OCI-LY1 (cell line): ENCODE results near the gene DNASE2.

Experiments used
- H2AFZ ChIP-seq: fragments of 200-600 bp; sonication (generic), shearing (Covaris generic); 2 replicates; pipeline ENCODE4 v1.6.0; 2014; ENCODE audit warnings: antibody characterized with exemption, mild to moderate bottlenecking, low read length
- H3F3A ChIP-seq: fragments of 200-600 bp; sonication (generic), shearing (Covaris generic); 2 replicates; pipeline ENCODE4 v1.6.0; 2014; ENCODE audit warnings: mild to moderate bottlenecking, antibody characterized with exemption, low read length, moderate library complexity; ENCODE audit not compliant: insufficient read depth
- H3K27ac ChIP-seq: fragments of 200-600 bp; sonication (generic); 2 replicates; pipeline ENCODE4 v1.5.1; 2014; ENCODE audit warnings: low read length, mixed run types, mild to moderate bottlenecking, low read depth; ENCODE audit not compliant: poor library complexity, severe bottlenecking
- H3K27me3 ChIP-seq: fragments of 200-600 bp; sonication (generic); 2 replicates; pipeline ENCODE4 v1.6.0; 2014; ENCODE audit warnings: antibody characterized with exemption, mild to moderate bottlenecking, low read length, moderate library complexity; ENCODE audit not compliant: insufficient read depth
- H3K36me3 ChIP-seq: fragments of 200-600 bp; sonication (generic); 2 replicates; pipeline ENCODE4 v1.6.1; 2014; ENCODE audit warnings: mild to moderate bottlenecking, antibody characterized with exemption, low read length, moderate library complexity, mixed read lengths; ENCODE audit not compliant: insufficient read depth
- H3K4me1 ChIP-seq: fragments of 200-600 bp; sonication (generic); 2 replicates; pipeline ENCODE4 v1.5.1; 2014; ENCODE audit warnings: mild to moderate bottlenecking, low read length, moderate library complexity; ENCODE audit not compliant: insufficient read depth, severe bottlenecking
- H3K4me2 ChIP-seq: fragments of 200-600 bp; sonication (generic), shearing (Covaris generic); 2 replicates; pipeline ENCODE4 v1.6.1; 2014; ENCODE audit warnings: low read length
- H3K4me3 ChIP-seq: fragments of 200-600 bp; sonication (generic); 2 replicates; pipeline ENCODE4 v1.5.1; 2014; ENCODE audit warnings: low read length, low read depth, mild to moderate bottlenecking, mixed read lengths; ENCODE audit not compliant: poor library complexity, severe bottlenecking
- H3K79me2 ChIP-seq: fragments of 200-600 bp; shearing (Covaris generic); 2 replicates; pipeline ENCODE4 v1.6.1; 2016; ENCODE audit warnings: mixed run types, low read length, mixed read lengths; ENCODE audit not compliant: insufficient read depth
- H3K9ac ChIP-seq: fragments of 200-600 bp; sonication (generic), shearing (Covaris generic); 2 replicates; pipeline ENCODE4 v1.6.1; 2014; ENCODE audit warnings: mild to moderate bottlenecking, low read length, mixed read lengths
- H3K9me2 ChIP-seq: fragments of 200-600 bp; sonication (generic), shearing (Covaris generic); 2 replicates; pipeline ENCODE4 v1.6.1; 2014; ENCODE audit warnings: low read depth, mild to moderate bottlenecking, low read length, mixed read lengths
- H3K9me3 ChIP-seq: fragments of 200-600 bp; shearing (Covaris generic); 2 replicates; pipeline ENCODE4 v1.6.1; 2014; ENCODE audit warnings: low read length, mixed read lengths
- H4K20me1 ChIP-seq: fragments of 200-600 bp; sonication (generic), shearing (Covaris generic); 2 replicates; pipeline ENCODE4 v1.6.0; 2016; ENCODE audit warnings: mild to moderate bottlenecking, low read length; ENCODE audit not compliant: insufficient read depth
- EZH2 ChIP-seq: fragments of 200-600 bp; sonication (generic), shearing (Covaris generic); IDR thresholded peaks from 2 replicates; pipeline ENCODE4 v1.8.0; 2017; ENCODE audit warnings: borderline replicate concordance, mixed run types, mild to moderate bottlenecking, antibody characterized with exemption, low read length, moderate library complexity, mixed read lengths
- TF ChIP-seq, protein P1 (sequence below): fragments of 200-600 bp; sonication (generic), shearing (Covaris generic); IDR thresholded peaks from 2 replicates; pipeline ENCODE4 v1.5.1; 2017; ENCODE audit warnings: mild to moderate bottlenecking, antibody characterized with exemption, low read length, moderate library complexity, mixed read lengths

The DNASE2 gene

DNA sequence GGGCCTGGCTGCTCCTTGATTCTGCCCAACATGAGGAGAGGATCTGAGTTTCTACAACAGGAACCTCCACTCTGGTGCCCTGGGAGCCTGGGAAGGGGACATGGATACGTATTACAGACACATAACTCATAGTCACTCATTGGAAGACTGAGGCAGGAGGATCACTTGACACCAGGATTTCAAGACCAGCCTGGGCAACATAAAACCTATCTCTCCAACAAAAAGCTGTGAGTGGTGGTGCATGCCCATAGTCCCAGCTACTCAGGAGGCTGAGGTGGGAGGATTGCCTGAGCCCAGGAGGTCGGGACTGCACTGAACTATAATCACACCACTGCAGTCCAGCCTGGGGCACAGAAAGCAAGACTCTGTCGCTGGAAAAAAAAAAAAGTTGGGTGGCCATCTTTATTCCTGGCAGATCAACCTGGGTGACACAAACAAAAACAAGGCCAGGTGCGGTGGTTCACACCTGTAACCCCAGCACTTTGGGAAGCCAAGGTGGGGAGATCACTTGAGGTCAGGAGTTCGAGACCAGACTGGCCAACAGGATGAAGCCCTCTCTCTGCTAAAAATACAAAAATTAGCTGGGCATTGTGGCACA, 6.9 kb upstream of the DNASE2 start:
- Histone ChIP-seq H3K27ac (no peak overlapping the region), H3K9me2 (no peaks in the 10 kb centered on the region), H3K4me2 (no peak overlapping the region), H4K20me1 (no peaks in the 10 kb centered on the region), H3K27me3 (no peaks in the 10 kb centered on the region), H3K4me3 (no peak overlapping the region), H3K79me2 (no peaks in the 10 kb centered on the region), H3K36me3 (peaks cover under 1% of the 10 kb centered on the region), H3F3A (no peaks in the 10 kb centered on the region), H3K4me1 (peaks cover 29% of the 10 kb centered on the region), H3K9me3 (peaks cover 7% of the 10 kb centered on the region; the same call in 1 of the 2 replicates), H3K9ac (no peak overlapping the region), H2AFZ (no peak overlapping the region)
- TF ChIP-seq EZH2: no peak
- TF ChIP-seq, protein P1, sequence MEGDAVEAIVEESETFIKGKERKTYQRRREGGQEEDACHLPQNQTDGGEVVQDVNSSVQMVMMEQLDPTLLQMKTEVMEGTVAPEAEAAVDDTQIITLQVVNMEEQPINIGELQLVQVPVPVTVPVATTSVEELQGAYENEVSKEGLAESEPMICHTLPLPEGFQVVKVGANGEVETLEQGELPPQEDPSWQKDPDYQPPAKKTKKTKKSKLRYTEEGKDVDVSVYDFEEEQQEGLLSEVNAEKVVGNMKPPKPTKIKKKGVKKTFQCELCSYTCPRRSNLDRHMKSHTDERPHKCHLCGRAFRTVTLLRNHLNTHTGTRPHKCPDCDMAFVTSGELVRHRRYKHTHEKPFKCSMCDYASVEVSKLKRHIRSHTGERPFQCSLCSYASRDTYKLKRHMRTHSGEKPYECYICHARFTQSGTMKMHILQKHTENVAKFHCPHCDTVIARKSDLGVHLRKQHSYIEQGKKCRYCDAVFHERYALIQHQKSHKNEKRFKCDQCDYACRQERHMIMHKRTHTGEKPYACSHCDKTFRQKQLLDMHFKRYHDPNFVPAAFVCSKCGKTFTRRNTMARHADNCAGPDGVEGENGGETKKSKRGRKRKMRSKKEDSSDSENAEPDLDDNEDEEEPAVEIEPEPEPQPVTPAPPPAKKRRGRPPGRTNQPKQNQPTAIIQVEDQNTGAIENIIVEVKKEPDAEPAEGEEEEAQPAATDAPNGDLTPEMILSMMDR: no peak

DNA sequence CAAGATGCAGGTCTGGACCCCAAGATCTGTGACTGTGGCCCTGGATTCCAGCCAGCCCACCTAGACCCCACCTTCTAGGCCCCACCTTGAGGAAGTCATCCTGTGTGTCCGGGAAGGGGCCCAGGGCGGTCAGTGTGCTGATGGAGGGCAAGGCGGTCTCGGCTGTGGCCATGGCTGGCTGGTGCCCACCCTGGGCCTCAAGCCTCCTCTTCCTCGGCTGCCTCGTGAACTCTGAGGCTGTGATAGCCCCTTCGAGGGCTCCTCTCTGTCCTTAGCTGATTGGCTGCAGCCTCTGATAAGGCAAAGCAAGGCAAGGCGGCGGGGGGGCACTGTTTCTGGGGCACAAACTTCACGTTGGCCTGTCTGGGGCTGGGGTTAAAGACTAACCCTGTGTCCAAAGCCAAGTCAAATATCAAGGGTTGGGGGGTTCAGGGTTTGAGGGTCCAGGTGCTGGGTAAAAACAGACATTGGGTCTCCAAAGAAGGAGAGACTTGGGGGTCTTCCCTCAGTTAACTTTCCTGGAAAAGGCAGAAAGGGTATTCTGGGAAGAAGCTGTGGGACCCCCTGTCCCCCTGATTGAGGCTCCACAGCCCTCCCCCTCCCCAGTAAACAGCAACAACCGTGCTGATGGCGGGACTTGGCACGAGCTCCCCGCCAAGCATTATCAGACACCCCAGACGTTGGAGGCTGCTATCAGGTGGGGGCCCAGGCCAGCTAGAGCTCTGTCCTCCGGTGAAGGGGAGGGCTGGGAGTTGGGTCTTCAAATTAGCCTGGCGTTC, 5.9 kb upstream of the DNASE2 start, which contains the start of gene KLF1:
Gene KLF1, minus strand, starts transcription at position 233 of the 779 bp plus-strand sequence. Its CDS starts 61 bp downstream, at position 172.
- no peak within 1 kb of the TSS for H3K27ac ChIP-seq
- no peaks in the 10 kb centered on the region for H4K20me1 ChIP-seq
- no peak within 1 kb of the TSS for H2AFZ ChIP-seq
- H3K9me2 ChIP-seq: no peaks in the 10 kb centered on the region
- peak within 1 kb of the TSS; percentile 76; the same call in 1 of the 2 replicates for H3K4me2 ChIP-seq
- no peaks in the 10 kb centered on the region for H3K27me3 ChIP-seq
- no peaks in the 10 kb centered on the region; the same call in 1 of the 2 replicates for H3K36me3 ChIP-seq
- H3K4me1 ChIP-seq: peaks cover 27% of the 10 kb centered on the region
- H3K4me3 ChIP-seq: peak within 1 kb of the TSS; percentile 61
- no peaks in the 10 kb centered on the region for H3K79me2 ChIP-seq
- no peaks in the 10 kb centered on the region for H3F3A ChIP-seq
- H3K9me3 ChIP-seq: peaks cover 7% of the 10 kb centered on the region; the same call in 1 of the 2 replicates
- no peak for TF ChIP-seq EZH2
- TF ChIP-seq, protein P1: no peak
- H3K9ac ChIP-seq: no peak within 1 kb of the TSS; the same call in 1 of the 2 replicates

DNA sequence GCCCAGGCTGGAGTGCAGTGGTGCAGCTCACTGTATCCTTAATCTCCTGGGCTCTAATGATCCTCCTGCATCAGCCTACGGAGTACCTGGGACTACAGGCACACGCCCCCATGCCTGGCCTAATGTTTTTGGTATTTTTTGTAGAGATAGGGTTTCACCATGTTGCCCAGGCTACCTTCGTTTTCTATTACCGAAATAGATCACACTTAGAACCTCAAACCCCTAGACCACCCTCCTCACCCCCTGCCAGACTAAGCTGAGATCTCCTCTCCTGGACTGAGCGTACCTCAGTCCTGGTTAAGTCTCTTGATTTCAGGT, 5.4 kb upstream of the DNASE2 start:
- H3F3A ChIP-seq: no peaks in the 10 kb centered on the region
- H2AFZ ChIP-seq: no peak overlapping the region
- no peak overlapping the region for H3K4me3 ChIP-seq
- no peaks in the 10 kb centered on the region for H3K9me2 ChIP-seq
- H3K9me3 ChIP-seq: peaks cover 7% of the 10 kb centered on the region; the same call in 1 of the 2 replicates
- H4K20me1 ChIP-seq: no peaks in the 10 kb centered on the region
- no peaks in the 10 kb centered on the region for H3K79me2 ChIP-seq
- H3K9ac ChIP-seq: no peak overlapping the region
- TF ChIP-seq, protein P1: no peak
- no peak for TF ChIP-seq EZH2
- H3K27me3 ChIP-seq: no peaks in the 10 kb centered on the region
- no peaks in the 10 kb centered on the region; the same call in 1 of the 2 replicates for H3K36me3 ChIP-seq
- peaks cover 26% of the 10 kb centered on the region for H3K4me1 ChIP-seq
- H3K27ac ChIP-seq: no peak overlapping the region
- H3K4me2 ChIP-seq: no peak overlapping the region
